SH-SY5Y (cell line): ENCODE measurements around the gene APOLD1.

Experiments
- GATA2 ChIP-seq: IDR thresholded peaks from 2 replicates; pipeline ENCODE4 v1.6.1; 2011; ENCODE audit warnings: mild to moderate bottlenecking, low read depth, low read length
- GATA3 ChIP-seq: IDR thresholded peaks from 2 replicates; pipeline ENCODE4 v1.6.1; 2011; ENCODE audit warnings: low read depth, mild to moderate bottlenecking, low read length, moderate library complexity

DNA sequence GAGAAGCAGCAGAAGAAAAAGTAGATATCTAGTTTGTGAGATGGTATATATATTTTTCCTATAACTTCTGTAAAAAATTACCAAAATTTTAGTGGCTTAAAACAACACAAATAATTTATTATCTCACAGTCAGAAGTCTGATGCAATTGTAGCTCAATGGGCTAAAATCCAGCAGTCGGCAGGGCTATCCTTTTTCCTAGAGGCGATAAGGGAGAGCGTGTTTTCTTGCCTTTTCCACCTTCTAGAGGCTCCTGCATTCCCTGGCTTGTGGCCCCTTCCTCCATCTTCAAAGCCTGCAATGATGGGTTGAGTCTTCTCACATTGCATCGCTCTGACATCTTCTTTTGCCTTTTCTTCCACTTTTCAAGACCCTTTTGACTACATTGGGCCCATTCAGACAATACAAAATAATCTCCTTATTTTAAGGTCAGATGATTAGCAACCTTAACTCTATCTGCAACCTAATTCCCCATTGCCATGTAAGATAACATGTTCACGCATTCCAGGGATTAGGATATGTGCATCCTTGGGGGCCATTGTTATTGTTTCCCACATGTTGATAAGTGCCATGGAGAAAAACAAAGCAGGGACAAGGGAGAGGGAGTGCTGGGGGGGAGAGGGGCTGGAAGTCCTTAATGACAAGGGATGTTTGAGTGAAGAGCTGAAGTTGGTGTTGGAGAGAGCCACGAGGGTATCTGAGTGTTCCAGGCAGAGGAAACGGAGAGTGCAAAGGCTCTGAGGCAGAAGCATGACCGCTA, 13.9 kb downstream of the APOLD1 start:
- TF ChIP-seq GATA2, result no peak
- TF ChIP-seq GATA3, result no peak
